Upper lobe of right lung (tissue), 1 donor: ENCODE data around the gene TBC1D32. TPM values are rescaled to one million over a fixed set of nuclear protein-coding genes. Genes with fewer than 3 reads are reported as not detected.
A peak's percentile ranks its signal among the peaks of the same experiment; 100 is the strongest.

Experiments used
- ATAC-seq: fragments of 200-7000 bp; cut with Tn5 transposase; one replicate; pipeline ENCODE4 v1.9.1; 2020; ENCODE audit warnings: mild to moderate bottlenecking, moderate library complexity
- DNase-seq: peaks from one replicate; pipeline ENCODE4 v3.0.0-alpha.2; 2020
- H3K27ac ChIP-seq: fragments of 200-600 bp; one replicate; pipeline ENCODE4 v1.8.0; 2022
- H3K27me3 ChIP-seq: fragments of 200-600 bp; one replicate; pipeline ENCODE4 v1.8.0; 2022; ENCODE audit warnings: mild to moderate bottlenecking
- H3K36me3 ChIP-seq: fragments of 200-600 bp; one replicate; pipeline ENCODE4 v1.8.0; 2022
- H3K4me1 ChIP-seq: fragments of 200-600 bp; one replicate; pipeline ENCODE4 v1.8.0; 2022
- H3K4me3 ChIP-seq: fragments of 200-600 bp; one replicate; pipeline ENCODE4 v1.8.0; 2022; ENCODE audit warnings: mild to moderate bottlenecking
- H3K9me3 ChIP-seq: fragments of 200-600 bp; one replicate; pipeline ENCODE4 v1.8.0; 2022
- CTCF ChIP-seq: fragments of 200-600 bp; IDR thresholded peaks from one replicate; pipeline ENCODE4 v1.8.0; 2022; ENCODE audit warnings: antibody characterized with exemption
- intact Hi-C: fragments of 100-400 bp; cut with DNase I; formaldehyde crosslinking; loops from one replicate; pipeline ENCODE4 v1.11.0; 2022
- total RNA-seq: library from RNA; stranded (reverse); fragmentation: NEBNext Ultra II Directional; extraction: Animal tissue kit (Norgen Biotek cat#: 25700); gene quantifications from one replicate; pipeline ENCODE4 v1.2.1, GENCODE V29; 2021
- donor health status: DM: no; HTN: yes; CAD: no; lungs with severe emphysema.

TBC1D32 gene
- total RNA-seq, 1 donor from 2014 or later: 5.4 TPM

- Histone ChIP-seq H3K27me3 (no peaks in the 10 kb centered on the region), H3K4me1 (no peaks in the 10 kb centered on the region), H3K4me3 (no peak overlapping the region), H3K27ac (no peak overlapping the region), H3K9me3 (no peaks in the 10 kb centered on the region), H3K36me3 (no peaks in the 10 kb centered on the region)
- intact Hi-C loops: no loop called here
- no peak for TF ChIP-seq CTCF
- DNase-seq (no peak), ATAC-seq (peak; percentile 22)
These were observed 73.6 kb downstream of the TBC1D32 start for GRCh38 chr6:121260651-121261102.

- Histone ChIP-seq H3K27ac (no peak overlapping the region), H3K36me3 (no peaks in the 10 kb centered on the region), H3K4me3 (no peak overlapping the region), H3K27me3 (no peaks in the 10 kb centered on the region), H3K9me3 (peaks cover 14% of the 10 kb centered on the region), H3K4me1 (no peaks in the 10 kb centered on the region)
- no peak for TF ChIP-seq CTCF
- DNase-seq: no peak
- no peak for ATAC-seq
- intact Hi-C loops: no loop called here
These were observed 86.9 kb downstream of the TBC1D32 start for GRCh38 chr6:121247386-121247785.

DNA sequence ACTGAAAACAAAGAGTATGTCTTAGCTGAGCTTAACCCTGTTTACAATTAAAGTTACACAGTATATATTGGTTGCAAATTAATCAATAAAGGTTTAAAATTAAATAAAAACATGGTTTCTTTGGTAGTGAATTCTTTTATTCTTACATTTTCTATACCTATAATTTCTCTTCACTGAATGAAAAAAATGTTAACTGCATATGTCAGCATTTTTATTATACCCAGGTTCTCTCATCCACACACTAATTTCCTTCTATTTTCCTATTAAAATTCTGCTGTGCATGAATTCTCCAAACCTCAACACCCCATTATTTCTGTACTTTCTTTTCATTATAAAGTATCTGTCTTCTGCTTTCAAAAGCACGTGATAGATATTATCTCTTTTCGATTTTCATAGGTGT lies 91.9 kb downstream of the TBC1D32 start:
- H3K4me3 ChIP-seq: no peak overlapping the region
- H3K36me3 ChIP-seq: no peaks in the 10 kb centered on the region
- no peaks in the 10 kb centered on the region for H3K4me1 ChIP-seq
- ATAC-seq (no peak), DNase-seq (no peak)
- peaks cover 10% of the 10 kb centered on the region for H3K9me3 ChIP-seq
- H3K27me3 ChIP-seq: no peaks in the 10 kb centered on the region
- no peak for TF ChIP-seq CTCF
- H3K27ac ChIP-seq: no peak overlapping the region
- intact Hi-C loops: no loop called here

- no peak for ATAC-seq
- no peak for DNase-seq
- intact Hi-C loops: no loop called here
- no peaks in the 10 kb centered on the region for H3K4me1 ChIP-seq
- no peaks in the 10 kb centered on the region for H3K27me3 ChIP-seq
- H3K9me3 ChIP-seq: no peaks in the 10 kb centered on the region
- H3K4me3 ChIP-seq: no peak overlapping the region
- H3K36me3 ChIP-seq: no peaks in the 10 kb centered on the region
- H3K27ac ChIP-seq: no peak overlapping the region
- TF ChIP-seq CTCF: no peak
These were observed 96.4 kb downstream of the TBC1D32 start for GRCh38 chr6:121237859-121238258.

DNA sequence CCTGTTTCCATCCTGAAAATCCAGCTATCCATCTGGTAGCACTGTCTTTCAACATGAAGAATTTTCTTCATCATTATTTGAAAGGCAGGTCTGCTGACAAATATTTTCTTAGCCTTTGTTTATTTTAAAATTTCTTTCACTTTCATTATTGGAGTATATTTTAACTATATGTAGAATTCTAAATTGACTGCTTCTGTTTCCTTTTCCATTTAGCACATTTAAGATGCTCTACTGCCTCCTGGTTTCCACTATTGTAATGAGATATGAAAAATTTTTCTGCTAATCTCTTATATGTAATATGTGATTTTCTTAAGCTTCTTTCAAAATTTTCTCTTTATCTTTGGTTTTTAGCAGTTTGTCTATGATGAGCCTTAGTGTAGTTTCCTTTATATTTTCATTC lies 97.3 kb downstream of the TBC1D32 start:
- DNase-seq: no peak
- H3K4me3 ChIP-seq: no peak overlapping the region
- H3K36me3 ChIP-seq: no peaks in the 10 kb centered on the region
- TF ChIP-seq CTCF: no peak
- no peak overlapping the region for H3K27ac ChIP-seq
- intact Hi-C loops: no loop called here
- H3K9me3 ChIP-seq: no peaks in the 10 kb centered on the region
- ATAC-seq: no peak
- no peaks in the 10 kb centered on the region for H3K4me1 ChIP-seq
- H3K27me3 ChIP-seq: no peaks in the 10 kb centered on the region

DNA sequence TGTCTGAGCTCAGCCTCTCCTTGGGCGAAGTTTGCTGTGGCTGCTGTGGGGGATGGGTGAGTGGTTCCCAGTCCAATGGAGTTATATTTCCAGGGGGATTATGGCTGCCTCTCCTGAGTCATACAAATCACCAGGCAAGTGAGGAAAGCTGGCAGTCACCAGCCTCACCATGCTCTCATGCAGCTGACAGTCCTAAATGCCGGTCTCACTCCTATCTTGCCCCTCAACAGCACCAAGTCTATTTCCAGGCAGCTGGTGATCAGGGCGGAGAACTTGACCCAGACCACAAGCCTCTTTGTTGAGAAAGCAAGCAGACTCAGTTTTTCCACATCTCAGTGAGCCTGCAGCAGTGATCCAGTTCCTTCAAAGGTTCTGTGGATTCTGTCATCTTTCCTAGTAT lies 98.9 kb downstream of the TBC1D32 start:
- Histone ChIP-seq H3K27ac (no peak overlapping the region), H3K4me3 (no peak overlapping the region), H3K27me3 (no peaks in the 10 kb centered on the region), H3K36me3 (no peaks in the 10 kb centered on the region), H3K4me1 (no peaks in the 10 kb centered on the region), H3K9me3 (no peaks in the 10 kb centered on the region)
- DNase-seq: no peak
- no peak for TF ChIP-seq CTCF
- intact Hi-C loops: no loop called here
- ATAC-seq: no peak
